Pancreas (tissue), 10 donors: Measurements from ENCODE around the gene ASTN2. TPM values are rescaled to one million over a fixed set of nuclear protein-coding genes. Genes with fewer than 3 reads are reported as not detected.

Source experiments
- ATAC-seq, 4 donors: fragments of 200-7000 bp; cut with Tn5 transposase; one replicate each; pipeline versions ENCODE4 v1.8.0 to v1.9.1; 2020; ENCODE audit warnings: mild to moderate bottlenecking in 4 of 4, moderate library complexity in 4 of 4
- DNase-seq, 6 donors: peaks; one replicate each; pipeline ENCODE4 v3.0.0-alpha.2; 2020
- FAIRE-seq: peaks from 2 replicates; lab custom pipeline; 2012; peaks lifted over from hg19 to GRCh38; lab: Jason Lieb, UNC
- H3K27ac ChIP-seq, 4 donors: fragments of 200-600 bp; sonication (generic); 1 replicate in 3 of 4; 2 replicates in 1 of 4; pipeline versions ENCODE4 v1.5.0 to v1.8.0; 2020
- H3K27me3 ChIP-seq, 4 donors: fragments of 200-600 bp; one replicate each; pipeline ENCODE4 v1.8.0; 2021
- H3K36me3 ChIP-seq, 3 donors: fragments of 200-600 bp; sonication (generic) in 1 of 3; one replicate each; pipeline versions ENCODE4 v1.5.0 to v1.8.0; 2020 to 2021
- H3K4me1 ChIP-seq, 3 donors: fragments of 200-600 bp; one replicate each; pipeline ENCODE4 v1.8.0; 2021
- H3K4me3 ChIP-seq, 4 donors: fragments of 200-600 bp; sonication (generic) in 2 of 4; one replicate each; pipeline versions ENCODE4 v1.5.0 to v1.8.0; 2020 to 2021
- H3K9me3 ChIP-seq, 4 donors: fragments of 200-600 bp; one replicate each; pipeline ENCODE4 v1.8.0; 2021
- CTCF ChIP-seq, 4 donors: fragments of 200-600 bp; sonication (generic) in 3 of 4; IDR thresholded peaks; one replicate each; pipeline versions ENCODE4 v1.5.0 to v1.8.0; 2021; ENCODE audit warnings: antibody characterized with exemption in 4 of 4
- WGBS, 2 donors: extraction: QIAGEN DNeasy Blood & Tissue Kit; methylation state at CpG; one replicate each; pipeline ENCODE4 v1.1.7; 2013; 5-methylcytosine and 5-hydroxymethylcytosine counted together
- intact Hi-C, 3 donors: fragments of 100-400 bp; cut with DNase I; formaldehyde crosslinking; loops; one replicate each; pipeline versions ENCODE4 v1.11.1 to v1.14.2; 2022
- polyA plus RNA-seq, 2 donors: library from polyadenylated mRNA; stranded (reverse); fragments of 200-250 nt; gene quantifications; one replicate each; pipeline ENCODE4 v1.2.3, GENCODE V29; 2013
- total RNA-seq, 6 donors: library from RNA; stranded (reverse); fragmentation: NEBNext Ultra II Directional in 4 of 6; extraction: Animal tissue kit (Norgen Biotek cat#: 25700) in 4 of 6; gene quantifications; one replicate each; pipeline versions ENCODE4 v1.2.1 to v1.2.4, GENCODE V29; 2021 to 2023
- donor health status: healthy with polysubstance abuse.
- donor health status: DM: no; HTN: no; CAD: no; lungs with moderate emphysema.
- donor health status: DM: no; HTN: no; CAD: no.
- donor health status: control.
- donor health status: control.
- donor health status: Bipolar disorder and iron deficiency.
- donor health status: DM: yes; HTN: yes; CAD: no.
- donor health status: DM: no; HTN: no; CAD: no.
- donor health status: DM: no; HTN: no; CAD: no.
- donor health status: DM: yes; HTN: yes; CAD: no.

The ASTN2 gene
- total and polyA plus RNA-seq, 8 donors, result 1.3 to 11.9 (median 6.7) TPM

DNA sequence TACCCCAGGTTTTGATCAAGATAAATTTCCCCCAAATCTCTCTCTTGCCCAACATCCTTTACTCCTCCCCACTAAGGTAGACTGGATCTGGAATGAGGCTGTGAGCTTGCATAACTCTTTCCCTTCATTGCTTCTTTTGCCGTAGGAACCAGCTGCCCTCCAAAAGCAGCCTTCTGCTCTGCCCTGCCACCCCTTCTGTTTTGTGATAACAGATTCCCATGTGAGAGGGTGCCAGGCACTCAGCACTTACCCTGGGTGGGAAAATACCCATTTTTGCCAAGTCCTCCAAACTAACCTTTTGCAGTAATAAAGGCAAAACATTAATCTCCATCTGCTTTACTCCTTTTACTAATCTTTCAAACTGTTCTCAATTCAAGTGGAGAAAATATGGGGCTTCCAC, 182.6 kb downstream of the ASTN2 start:
- Histone ChIP-seq H3K27me3 (no peaks in the 10 kb centered on the region), H3K4me1 (no peaks in the 10 kb centered on the region), H3K27ac (no peak overlapping the region), H3K9me3 (no peaks in the 10 kb centered on the region), H3K36me3 (no peaks in the 10 kb centered on the region), H3K4me3 (no peak overlapping the region)
- no peak for DNase-seq
- 57 to 71% methylated on average over 1 of the region's 1 CpG for WGBS, 2 donors
- no peak for ATAC-seq
- no peak for TF ChIP-seq CTCF (IDR thresholded peaks at IDR 0.05)
- no peak for FAIRE-seq
- intact Hi-C loops, result no loop called here

GRCh38 chr9:117231012-117231411, 183.8 kb downstream of the ASTN2 start:
- no peaks in the 10 kb centered on the region for H3K36me3 ChIP-seq

GRCh38 chr9:117224695-117225094, 190.2 kb downstream of the ASTN2 start:
- Histone ChIP-seq H3K27ac (no peak overlapping the region), H3K27me3 (no peaks in the 10 kb centered on the region), H3K4me1 (no peaks in the 10 kb centered on the region), H3K9me3 (no peaks in the 10 kb centered on the region), H3K4me3 (no peak overlapping the region), H3K36me3 (no peaks in the 10 kb centered on the region)
- ATAC-seq (no peak), DNase-seq (no peak), FAIRE-seq (no peak)
- 65 to 66% methylated on average over 4 of the region's 4 CpGs for WGBS, 2 donors
- intact Hi-C loops, result no loop called here
- no peak for TF ChIP-seq CTCF (IDR thresholded peaks at IDR 0.05)

More at GRCh38 chr9:117231012-117231411, 183.8 kb downstream of the ASTN2 start:
- no peak for TF ChIP-seq CTCF (IDR thresholded peaks at IDR 0.05)
- WGBS, 2 donors, result 35 to 45% methylated on average over 1 of the region's 1 CpG
- Histone ChIP-seq H3K4me1 (no peaks in the 10 kb centered on the region), H3K27ac (no peak overlapping the region), H3K4me3 (no peak overlapping the region), H3K27me3 (no peaks in the 10 kb centered on the region), H3K9me3 (no peaks in the 10 kb centered on the region)
- DNase-seq (no peak), ATAC-seq (no peak), FAIRE-seq (no peak)
- intact Hi-C loops, result no loop called here

- H3K4me3 ChIP-seq, result no peak overlapping the region
- no peaks in the 10 kb centered on the region for H3K27me3 ChIP-seq
- no peaks in the 10 kb centered on the region for H3K36me3 ChIP-seq
- no peaks in the 10 kb centered on the region for H3K4me1 ChIP-seq
- FAIRE-seq (no peak), DNase-seq (no peak), ATAC-seq (no peak)
- WGBS, 2 donors, result 33 to 37% methylated on average over 3 of the region's 3 CpGs
- intact Hi-C loops, result no loop called here
- no peak overlapping the region for H3K27ac ChIP-seq
- H3K9me3 ChIP-seq, result no peaks in the 10 kb centered on the region
- TF ChIP-seq CTCF (IDR thresholded peaks at IDR 0.05), result no peak
Measured at GRCh38 chr9:117218951-117219350, 195.9 kb downstream of the ASTN2 start.

- Histone ChIP-seq H3K9me3 (no peaks in the 10 kb centered on the region), H3K36me3 (no peaks in the 10 kb centered on the region), H3K4me3 (no peak overlapping the region), H3K27me3 (no peaks in the 10 kb centered on the region), H3K4me1 (no peaks in the 10 kb centered on the region), H3K27ac (no peak overlapping the region)
- no peak for ATAC-seq
- no peak for TF ChIP-seq CTCF (IDR thresholded peaks at IDR 0.05)
- WGBS, 2 donors, result 94 to 95% methylated on average over 23 of the region's 23 CpGs
- FAIRE-seq, result no peak
- intact Hi-C loops, result no loop called here
- DNase-seq, result peak in 1 of 6 donors; percentile 36
Measured at GRCh38 chr9:117214416-117214815, 200.4 kb downstream of the ASTN2 start.
